Measurements from ENCODE around the gene PNMA1.

DNA sequence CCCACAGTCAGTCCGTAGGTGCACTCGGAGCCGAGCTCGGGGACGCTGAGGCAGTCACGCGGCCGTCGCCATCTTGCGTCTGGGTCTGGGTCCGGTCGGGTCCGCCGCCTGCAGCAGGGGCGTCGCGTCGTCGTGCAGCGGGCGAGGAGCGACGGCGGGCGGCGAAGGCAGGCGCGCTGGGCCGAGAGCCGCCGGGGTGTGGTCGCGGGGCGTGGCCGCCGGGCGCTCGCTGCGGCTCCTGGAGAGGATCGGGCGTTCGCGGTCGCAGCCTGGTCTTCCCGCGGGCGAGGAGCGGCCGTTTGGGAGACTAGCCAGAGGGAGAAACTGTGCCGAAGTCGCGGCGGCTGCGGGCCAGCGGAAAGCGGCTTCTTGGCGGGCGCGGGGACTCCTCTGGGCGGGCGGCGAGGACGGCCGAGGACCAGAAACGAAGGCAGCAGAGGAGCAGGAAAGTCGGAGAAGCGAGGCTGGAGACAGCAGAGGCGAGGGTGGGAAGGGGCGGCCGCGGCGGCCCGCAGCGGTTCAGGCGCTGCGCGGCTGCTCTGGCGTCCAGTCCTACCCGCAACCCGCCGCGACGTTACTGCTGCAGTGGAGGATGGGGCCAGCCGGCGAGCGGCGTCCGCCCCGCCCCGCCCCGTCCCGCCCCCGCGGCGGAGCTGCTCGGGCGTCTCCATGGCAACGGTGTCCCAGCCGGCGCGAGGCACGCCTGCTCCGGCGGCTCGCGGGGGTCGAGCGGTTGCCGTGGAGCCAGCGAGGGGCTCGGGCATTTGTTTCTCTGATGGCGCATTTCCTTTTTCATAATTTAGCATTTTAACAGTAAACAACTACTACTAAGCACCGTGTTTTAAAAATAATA is at the start of gene PNMA1:
- TF ChIP-seq, protein P1, sequence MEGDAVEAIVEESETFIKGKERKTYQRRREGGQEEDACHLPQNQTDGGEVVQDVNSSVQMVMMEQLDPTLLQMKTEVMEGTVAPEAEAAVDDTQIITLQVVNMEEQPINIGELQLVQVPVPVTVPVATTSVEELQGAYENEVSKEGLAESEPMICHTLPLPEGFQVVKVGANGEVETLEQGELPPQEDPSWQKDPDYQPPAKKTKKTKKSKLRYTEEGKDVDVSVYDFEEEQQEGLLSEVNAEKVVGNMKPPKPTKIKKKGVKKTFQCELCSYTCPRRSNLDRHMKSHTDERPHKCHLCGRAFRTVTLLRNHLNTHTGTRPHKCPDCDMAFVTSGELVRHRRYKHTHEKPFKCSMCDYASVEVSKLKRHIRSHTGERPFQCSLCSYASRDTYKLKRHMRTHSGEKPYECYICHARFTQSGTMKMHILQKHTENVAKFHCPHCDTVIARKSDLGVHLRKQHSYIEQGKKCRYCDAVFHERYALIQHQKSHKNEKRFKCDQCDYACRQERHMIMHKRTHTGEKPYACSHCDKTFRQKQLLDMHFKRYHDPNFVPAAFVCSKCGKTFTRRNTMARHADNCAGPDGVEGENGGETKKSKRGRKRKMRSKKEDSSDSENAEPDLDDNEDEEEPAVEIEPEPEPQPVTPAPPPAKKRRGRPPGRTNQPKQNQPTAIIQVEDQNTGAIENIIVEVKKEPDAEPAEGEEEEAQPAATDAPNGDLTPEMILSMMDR (IDR thresholded peaks at IDR 0.05) = no peak
- TF ChIP-seq POLR2A (IDR thresholded peaks at IDR 0.05) = no peak
